Body of pancreas (tissue), 4 donors: ENCODE results near the gene BMPR1B.

Source experiments
- CTCF ChIP-seq, 7 experiments: fragments of 450-650 bp in 4 of 7; fragments of 200-600 bp in 3 of 7; sonication (generic) in 3 of 7; IDR thresholded peaks; one replicate each; pipeline ENCODE4 v1.5.1; 2016 to 2019; ENCODE audit warnings: antibody characterized with exemption in 7 of 7
- POLR2A ChIP-seq, 3 donors: fragments of 450-650 bp; IDR thresholded peaks; one replicate each; pipeline ENCODE4 v1.6.1; 2016; ENCODE audit warnings: antibody characterized with exemption in 3 of 3, mild to moderate bottlenecking in 2 of 3

DNA sequence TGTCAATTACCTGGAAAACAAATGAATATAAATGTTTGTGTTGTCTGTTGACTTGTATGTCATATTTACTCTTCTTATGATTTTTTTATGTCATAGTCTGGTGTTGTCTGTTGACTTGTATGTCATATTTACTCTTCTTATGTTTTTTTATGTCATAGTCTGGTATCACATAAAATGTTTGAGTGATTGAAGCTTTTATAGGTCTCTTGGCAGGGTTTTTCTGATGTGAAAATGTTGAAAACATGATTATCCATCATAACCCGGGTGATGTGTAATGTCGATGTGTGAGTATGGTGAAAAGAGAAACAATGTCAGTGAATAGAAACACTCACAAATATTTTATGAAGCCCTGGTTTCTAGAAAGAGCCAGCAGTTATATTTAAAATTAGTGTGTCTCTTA lies 335.7 kb downstream of the BMPR1B start:
- TF ChIP-seq CTCF (IDR thresholded peaks at IDR 0.05) (no peak), POLR2A (IDR thresholded peaks at IDR 0.05) (no peak)
